ENCODE results near the gene PCBD1. TPM values are rescaled to one million over a fixed set of nuclear protein-coding genes. Genes with fewer than 3 reads are reported as not detected.

PCBD1 gene
- total RNA-seq, 1 donor from 2014 or later, result 142 TPM

DNA sequence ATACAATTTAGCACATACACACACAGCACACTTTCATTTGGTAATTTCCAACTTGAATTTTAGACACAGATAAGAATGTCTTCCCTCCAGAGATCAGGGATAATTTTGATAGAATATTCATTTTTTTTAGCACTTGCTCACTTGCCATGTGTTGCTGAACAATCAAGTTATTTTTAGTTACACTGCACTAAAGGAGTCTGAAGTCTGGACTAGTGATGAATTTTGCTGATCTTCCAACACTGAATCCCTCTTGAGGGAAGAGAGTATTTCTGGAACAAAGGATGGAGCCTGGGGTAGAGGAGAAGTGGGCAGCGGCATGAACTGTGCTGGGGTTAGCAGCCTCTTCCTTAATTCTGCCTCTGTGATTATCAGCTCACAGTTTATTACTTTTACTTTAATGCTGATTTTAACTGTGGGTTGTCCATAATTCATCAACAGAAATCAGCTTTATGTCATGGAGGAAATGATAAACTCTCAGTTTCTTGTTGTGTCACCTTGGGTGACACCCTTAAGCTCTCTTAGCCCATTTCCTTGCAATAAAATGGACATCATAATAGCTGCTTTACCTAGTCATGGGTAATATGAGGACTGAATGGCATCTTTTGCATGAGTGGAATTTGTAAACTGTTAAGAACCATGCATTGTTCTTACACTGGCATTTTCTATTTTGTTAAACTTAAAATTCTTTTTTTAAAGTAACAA lies 40.6 kb downstream of the PCBD1 start:
- peak; percentile 12 for ATAC-seq (ENCODE audit: poor library complexity)
- no peak for DNase-seq
- intact Hi-C loops (cut with DNase I), result no loop called here

DNA sequence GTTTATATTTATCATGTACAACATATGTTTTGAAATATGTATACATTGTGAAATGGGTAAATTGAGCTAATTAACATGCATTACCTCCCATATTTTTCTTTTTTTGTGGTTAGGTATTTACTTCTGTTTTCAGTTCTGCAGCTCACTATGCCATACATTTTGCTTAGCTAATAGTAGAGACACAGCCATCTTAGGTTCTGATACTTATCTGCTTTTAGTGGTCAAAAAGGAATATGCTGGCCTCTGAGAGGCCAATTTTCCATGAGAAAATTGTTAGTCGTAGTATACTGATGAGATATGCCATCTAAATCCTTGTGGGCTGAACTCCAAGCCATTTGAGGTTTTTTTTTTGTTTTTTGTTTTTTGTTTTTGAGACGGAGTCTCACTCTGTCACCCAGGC lies 41.6 kb downstream of the PCBD1 start:
- DNase-seq (no peak), ATAC-seq (ENCODE audit: poor library complexity) (no peak)
- intact Hi-C loops (cut with DNase I), result no loop called here

DNA sequence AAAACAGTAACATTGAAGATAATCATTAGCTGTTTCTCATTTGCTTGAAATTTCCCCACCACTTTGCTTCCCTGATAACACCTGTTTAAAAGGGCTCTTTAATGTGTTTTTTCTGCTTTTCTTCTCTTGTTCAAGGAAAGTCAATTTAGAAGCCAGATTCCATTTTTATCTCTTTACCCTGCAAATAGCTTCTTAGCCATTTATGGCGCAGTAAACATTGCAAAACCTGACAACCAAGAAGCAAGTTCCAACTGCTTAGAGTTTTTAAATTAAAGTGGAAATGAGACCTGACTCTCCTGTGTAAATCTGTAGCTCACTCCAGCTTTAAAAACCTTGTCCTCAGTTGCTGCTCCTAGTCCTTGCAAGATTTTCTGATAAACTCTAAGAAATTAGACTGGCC lies 42.5 kb downstream of the PCBD1 start:
- DNase-seq (no peak), ATAC-seq (ENCODE audit: poor library complexity) (no peak)
- intact Hi-C loops (cut with DNase I), result no loop called here

DNA sequence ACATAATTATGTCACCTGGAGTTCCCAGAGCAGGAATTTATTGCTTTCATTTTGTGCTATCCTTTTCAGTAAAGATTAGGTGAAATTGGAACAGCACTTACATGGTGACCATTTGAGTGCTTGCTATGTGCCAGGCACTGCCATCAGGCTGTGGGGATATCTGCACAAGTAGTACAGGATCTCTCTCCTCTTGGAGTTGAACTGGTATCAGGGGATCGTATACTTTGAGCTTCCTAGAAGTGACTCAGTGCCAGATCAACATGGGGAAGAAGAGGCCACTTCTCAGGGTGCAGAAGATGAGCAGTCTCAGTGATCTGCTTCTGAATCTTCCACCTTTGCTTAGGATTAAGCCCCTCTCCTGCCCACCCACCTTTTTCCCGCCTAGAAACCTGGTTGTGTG lies 43.1 kb downstream of the PCBD1 start:
- intact Hi-C loops (cut with DNase I), result no loop called here
- no peak for ATAC-seq (ENCODE audit: poor library complexity)
- no peak for DNase-seq

DNA sequence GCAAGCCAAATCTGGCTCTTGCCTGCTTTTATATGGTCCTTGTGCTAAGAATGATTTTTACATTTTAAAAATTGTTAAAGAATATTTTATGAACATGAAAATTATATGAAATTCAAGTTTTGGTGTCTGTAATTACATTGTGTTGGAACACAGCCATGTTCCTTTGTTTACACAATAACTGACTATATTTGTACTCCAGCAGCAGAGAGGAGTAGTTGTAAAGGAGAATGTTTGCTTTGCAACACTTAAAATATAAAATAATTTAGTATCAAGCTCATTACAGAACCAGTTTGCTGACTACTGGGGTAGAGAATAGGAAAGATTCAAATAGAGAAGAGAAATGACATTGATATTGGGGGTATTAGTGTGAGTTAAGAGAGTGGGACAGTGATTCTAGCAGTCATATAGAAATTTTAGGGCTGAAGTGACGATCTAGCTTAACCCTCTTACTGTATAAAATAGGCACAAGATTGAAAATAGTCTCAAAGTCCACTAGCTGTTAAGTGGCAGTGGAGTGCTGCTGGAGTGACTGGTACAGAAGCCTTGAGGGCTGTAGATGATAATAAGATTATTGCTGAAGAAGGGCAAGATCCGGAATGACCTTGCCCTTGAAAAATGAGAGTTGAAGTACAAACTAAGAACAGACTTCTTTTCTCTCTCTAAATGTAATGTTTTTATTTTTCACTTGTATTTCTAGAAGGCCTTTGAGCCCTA lies 44.4 kb downstream of the PCBD1 start:
- ATAC-seq (ENCODE audit: poor library complexity) (no peak), DNase-seq (no peak)
- intact Hi-C loops (cut with DNase I), result no loop called here

DNA sequence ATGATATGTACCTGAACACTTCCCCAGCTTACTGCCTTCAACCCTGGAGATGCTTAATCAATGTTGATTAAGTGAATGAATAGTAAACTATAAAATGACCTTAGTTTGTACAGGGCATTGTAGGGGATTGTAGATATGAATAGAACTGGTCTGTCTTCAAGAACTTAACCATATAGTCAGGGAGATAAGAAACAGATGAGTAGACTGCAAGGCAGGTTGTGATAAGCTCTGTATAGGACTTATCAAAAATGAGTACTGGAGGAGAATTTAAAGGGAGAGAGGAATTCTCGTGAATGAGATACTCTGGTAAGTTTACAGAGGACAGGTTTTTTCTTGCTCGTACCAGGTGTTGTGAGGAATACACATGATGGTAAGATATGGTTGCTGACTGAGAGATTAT lies 45.0 kb downstream of the PCBD1 start:
- DNase-seq (no peak), ATAC-seq (ENCODE audit: poor library complexity) (no peak)
- intact Hi-C loops (cut with DNase I), result no loop called here

DNA sequence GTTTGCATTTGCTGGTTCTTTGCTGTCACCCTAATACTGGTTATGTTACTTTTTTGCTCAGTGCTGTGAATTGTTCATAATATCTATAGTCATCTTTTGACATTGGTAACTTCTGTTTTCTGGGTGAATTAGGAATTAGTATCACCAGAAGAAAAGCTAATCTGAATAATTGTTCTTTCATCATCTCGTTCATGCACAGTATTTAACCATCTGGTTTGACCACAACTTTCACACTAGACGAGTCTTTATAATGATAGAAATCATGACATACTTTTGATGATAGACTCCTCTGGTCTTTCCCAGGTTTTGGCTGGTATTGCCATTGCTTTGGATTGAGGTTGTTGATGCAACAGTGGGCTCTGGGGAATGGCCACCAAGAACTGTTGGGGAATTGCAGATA lies 47.5 kb downstream of the PCBD1 start:
- ATAC-seq (ENCODE audit: poor library complexity) (no peak), DNase-seq (no peak)
- intact Hi-C loops (cut with DNase I), result no loop called here

DNA sequence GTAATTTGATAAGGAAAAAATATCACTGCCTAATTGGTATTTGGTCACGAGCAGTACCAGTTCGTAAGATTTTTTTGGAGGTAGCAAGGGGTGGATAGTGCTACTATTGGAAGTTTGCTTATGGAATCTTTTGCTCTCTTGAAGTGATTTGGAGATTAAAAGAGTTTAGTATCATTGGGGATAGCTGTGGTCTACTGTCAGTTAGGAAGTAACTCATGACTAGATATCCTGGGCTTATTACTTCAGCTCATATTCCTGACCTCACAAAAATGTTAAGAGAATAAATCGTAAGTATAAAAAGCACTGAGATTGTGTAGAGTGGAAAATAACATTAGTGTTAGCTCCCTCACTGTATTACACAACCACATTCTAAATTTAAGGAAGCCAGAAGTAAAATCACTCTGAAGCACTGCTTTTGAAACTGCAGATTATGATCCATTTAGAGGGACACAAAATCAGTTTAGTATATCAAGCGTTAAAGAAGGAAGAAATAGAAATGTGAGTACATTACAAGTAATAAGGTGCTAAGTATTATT lies 50.0 kb downstream of the PCBD1 start:
- DNase-seq (no peak), ATAC-seq (ENCODE audit: poor library complexity) (no peak)
- intact Hi-C loops (cut with DNase I), result no loop called here

DNA sequence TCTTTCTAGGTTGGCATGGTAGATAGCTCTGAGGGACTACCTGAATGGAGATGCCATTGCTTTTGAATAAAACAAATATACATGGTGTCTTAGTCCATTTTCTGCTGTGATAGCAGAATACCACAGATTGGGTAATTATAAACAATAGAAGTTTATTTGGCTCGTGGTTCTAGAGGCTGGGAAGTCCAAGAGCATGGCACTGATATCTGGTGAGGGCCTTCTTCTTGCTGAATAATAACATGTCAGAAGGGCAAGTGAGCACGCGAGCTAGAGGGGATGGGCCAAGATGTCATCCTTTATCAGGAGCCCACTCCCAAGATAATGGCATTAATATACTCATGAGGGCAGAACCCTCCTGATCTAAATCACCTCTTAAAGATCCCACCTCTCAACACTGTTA lies 50.7 kb downstream of the PCBD1 start:
- DNase-seq, result no peak
- intact Hi-C loops (cut with DNase I), result no loop called here
- no peak for ATAC-seq (ENCODE audit: poor library complexity)

DNA sequence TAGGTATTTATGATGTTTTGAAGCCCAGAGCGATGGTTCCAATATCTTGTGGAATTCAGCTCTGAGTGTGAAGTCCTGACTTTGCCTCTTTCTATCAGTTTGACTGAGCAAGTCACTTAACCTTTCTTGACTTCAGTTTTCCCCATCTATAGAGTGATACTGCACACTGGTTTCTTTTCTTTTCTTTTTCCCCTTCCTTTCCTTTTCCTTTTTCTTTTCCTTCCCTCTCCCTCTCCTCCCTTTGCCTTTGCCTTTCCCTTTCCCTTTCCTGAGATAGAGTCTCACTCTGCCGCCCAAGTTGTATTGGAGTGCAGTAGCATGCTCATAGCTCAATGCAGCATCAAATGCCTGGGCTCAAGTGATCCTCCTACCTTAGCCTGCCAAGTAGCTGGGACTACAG lies 52.0 kb downstream of the PCBD1 start:
- intact Hi-C loops (cut with DNase I), result no loop called here
- ATAC-seq (ENCODE audit: poor library complexity) (no peak), DNase-seq (no peak)

DNA sequence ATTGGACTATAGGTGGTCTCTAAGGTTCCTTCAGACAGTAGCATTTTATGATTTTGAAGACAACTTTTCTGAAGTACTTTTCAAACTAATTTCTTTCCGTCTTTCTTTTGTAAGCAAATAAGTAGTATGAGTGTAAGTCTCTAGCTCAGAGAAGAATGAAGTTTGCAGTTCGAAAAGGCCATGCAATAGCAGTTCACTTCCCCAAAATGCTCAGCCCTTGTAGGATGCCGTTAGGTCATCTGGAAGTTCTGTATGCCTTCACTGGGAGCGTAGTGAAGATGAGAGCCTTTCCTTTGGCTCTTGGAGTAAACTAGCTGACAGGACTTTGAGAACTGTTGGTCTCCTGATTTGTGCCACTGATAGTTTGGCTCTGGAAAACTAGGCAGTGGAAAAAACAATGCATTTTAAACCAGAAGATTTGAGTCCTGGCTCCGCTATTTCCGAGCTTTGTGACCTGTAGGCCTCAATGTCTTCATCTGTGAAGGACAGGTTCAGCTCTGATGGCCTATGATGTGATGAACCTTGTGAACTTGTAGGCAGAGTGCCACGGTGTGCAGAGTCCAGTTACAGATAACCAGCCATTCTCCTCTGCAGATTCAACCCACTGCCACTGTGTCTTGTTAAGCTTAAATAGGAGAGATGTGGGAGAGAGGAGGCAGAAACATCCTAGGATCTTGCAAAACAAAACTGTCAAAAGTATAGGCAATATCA lies 53.8 kb downstream of the PCBD1 start:
- ATAC-seq (ENCODE audit: poor library complexity) (no peak), DNase-seq (no peak)
- intact Hi-C loops (cut with DNase I), result no loop called here

DNA sequence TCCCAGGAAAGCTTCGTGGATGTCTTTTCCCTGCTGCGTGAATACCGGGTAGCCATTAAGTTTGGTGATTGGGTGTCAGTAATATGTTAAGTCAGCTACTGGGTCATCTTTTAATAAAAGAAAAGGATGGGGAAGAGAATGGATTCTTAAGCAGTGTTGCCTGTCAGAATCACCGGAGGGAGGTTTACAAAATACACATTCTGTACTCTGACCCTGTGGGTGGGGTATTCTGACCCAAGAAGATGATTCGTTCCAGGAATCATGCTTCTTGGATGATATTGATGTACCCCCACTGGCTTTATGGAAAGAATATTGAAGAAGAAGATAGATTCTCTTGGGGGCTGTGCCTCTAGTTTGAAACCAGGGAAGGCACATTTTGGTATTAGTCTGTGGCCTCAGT lies 54.3 kb downstream of the PCBD1 start:
- intact Hi-C loops (cut with DNase I), result no loop called here
- DNase-seq (no peak), ATAC-seq (ENCODE audit: poor library complexity) (no peak)

DNA sequence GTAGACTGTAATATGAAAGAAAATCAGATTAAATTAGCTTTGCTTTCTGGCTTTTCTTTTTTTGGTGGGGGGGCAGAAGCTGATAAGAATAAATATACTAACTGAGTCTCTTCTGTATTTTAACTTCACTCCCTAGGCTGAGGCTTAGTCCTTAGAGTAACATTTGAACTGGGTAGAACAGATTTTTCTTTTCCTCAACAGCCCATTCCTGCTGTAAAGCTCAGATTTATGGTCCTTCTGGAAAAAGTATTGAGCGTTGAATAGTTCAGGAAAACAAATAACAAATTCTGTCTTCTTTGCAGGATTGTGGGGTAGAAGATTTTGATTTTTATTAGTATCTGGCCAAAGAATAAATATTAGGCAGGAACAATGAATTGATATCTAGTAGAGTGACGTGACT lies 54.8 kb downstream of the PCBD1 start:
- ATAC-seq (ENCODE audit: poor library complexity) (no peak), DNase-seq (no peak)
- intact Hi-C loops (cut with DNase I), result no loop called here

Other genes with a start within 250 kb of the PCBD1 start
- gene ADAMTS14, start 216.1 kb downstream of the PCBD1 start, total RNA-seq, result 0.16 TPM
- gene TBATA, start 103.2 kb downstream of the PCBD1 start, total RNA-seq, result not detected
- 11.6 TPM for gene SGPL1, start 72.6 kb downstream of the PCBD1 start, total RNA-seq

Measured in Right ventricle myocardium superior (tissue), 1 donor.